Measurements from ENCODE around the gene ADAMTS15.

- TF ChIP-seq CTCF (IDR thresholded peaks at IDR 0.05), result no peak
- no peak for TF ChIP-seq POLR2A (IDR thresholded peaks at IDR 0.05)
Measured at GRCh38 chr11:130483124-130483523, 34.7 kb downstream of the ADAMTS15 start.
